ENCODE measurements around the gene ROR1.

ROR1 gene

DNA sequence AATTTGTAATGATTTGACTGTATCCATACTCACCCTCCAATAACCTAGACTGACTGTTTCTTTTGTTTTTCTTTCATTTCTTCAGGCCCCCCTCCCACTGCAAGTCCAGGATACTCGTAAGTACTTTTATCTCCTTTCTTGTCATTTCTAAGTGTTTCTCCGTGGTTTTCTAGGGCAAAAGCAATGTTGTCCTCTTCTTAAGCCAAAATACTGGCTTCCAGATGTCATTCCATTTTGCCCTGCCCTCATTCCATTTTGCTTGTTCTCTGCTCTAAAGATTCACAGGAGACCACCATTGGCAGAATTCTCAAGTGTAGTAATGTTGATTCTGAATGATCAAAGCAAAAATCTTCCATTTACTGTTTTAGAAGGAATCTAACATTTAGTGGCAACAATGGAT is 276.8 kb downstream of the ROR1 start:
- no peak for DNase-seq
- H3K36me3 ChIP-seq (replicated peaks; ENCODE audit: insufficient read depth, low read length): no peaks in the 10 kb centered on the region

DNA sequence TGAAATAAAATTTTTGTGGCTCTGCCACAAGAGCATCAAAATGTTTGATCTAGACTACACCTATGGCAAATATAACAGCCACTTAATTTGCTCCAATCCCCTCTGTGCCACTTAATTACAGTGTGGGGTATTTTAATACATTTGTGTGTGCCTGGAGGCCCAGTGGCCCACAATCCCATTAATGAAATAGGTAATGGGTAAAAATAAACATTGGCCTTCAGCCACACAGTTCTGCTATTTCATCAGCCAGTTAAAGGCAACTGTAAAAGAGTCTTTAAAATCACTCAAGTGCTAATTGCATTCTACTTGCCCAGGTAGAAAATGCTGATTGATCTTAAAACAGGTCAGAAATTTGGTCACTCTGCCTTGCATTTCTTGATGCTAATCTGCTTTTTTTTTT is 278.0 kb downstream of the ROR1 start:
- Histone ChIP-seq H3K9me3 (replicated peaks; ENCODE audit: insufficient read depth, low read length) (no peaks in the 10 kb centered on the region), H2AFZ (ENCODE audit: low read length) (no peak overlapping the region), H3K4me1 (ENCODE audit: low read length) (no peaks in the 10 kb centered on the region), H3K79me2 (ENCODE audit: low read length) (no peaks in the 10 kb centered on the region), H3K4me2 (ENCODE audit: low read depth, low read length) (no peak overlapping the region), H3K9me2 (replicated peaks; ENCODE audit: insufficient read depth, low read length) (no peaks in the 10 kb centered on the region), H4K20me1 (ENCODE audit: insufficient read depth, low read length) (no peaks in the 10 kb centered on the region), H3K9ac (ENCODE audit: low read length) (no peak overlapping the region), H3K27ac (ENCODE audit: low read length) (no peak overlapping the region), H3K27me3 (replicated peaks; ENCODE audit: insufficient read depth, low read length) (no peaks in the 10 kb centered on the region), H3K36me3 (replicated peaks; ENCODE audit: insufficient read depth, low read length) (no peaks in the 10 kb centered on the region), H3K4me3 (ENCODE audit: low read length) (no peak overlapping the region), H3F3A (ENCODE audit: insufficient read depth, low read length) (no peaks in the 10 kb centered on the region)
- DNase-seq: no peak
- TF ChIP-seq, protein P1, sequence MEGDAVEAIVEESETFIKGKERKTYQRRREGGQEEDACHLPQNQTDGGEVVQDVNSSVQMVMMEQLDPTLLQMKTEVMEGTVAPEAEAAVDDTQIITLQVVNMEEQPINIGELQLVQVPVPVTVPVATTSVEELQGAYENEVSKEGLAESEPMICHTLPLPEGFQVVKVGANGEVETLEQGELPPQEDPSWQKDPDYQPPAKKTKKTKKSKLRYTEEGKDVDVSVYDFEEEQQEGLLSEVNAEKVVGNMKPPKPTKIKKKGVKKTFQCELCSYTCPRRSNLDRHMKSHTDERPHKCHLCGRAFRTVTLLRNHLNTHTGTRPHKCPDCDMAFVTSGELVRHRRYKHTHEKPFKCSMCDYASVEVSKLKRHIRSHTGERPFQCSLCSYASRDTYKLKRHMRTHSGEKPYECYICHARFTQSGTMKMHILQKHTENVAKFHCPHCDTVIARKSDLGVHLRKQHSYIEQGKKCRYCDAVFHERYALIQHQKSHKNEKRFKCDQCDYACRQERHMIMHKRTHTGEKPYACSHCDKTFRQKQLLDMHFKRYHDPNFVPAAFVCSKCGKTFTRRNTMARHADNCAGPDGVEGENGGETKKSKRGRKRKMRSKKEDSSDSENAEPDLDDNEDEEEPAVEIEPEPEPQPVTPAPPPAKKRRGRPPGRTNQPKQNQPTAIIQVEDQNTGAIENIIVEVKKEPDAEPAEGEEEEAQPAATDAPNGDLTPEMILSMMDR (IDR thresholded peaks at IDR 0.05; ENCODE audit: low read length): no peak
- no peak for TF ChIP-seq EZH2phosphoT487 (IDR thresholded peaks at IDR 0.05; ENCODE audit: low read length)

More for the DNA sequence above, 276.8 kb downstream of the ROR1 start:
- H4K20me1 ChIP-seq (ENCODE audit: insufficient read depth, low read length): no peaks in the 10 kb centered on the region
- H3K9me3 ChIP-seq (replicated peaks; ENCODE audit: insufficient read depth, low read length): no peaks in the 10 kb centered on the region
- no peak overlapping the region for H3K4me3 ChIP-seq (ENCODE audit: low read length)
- no peak overlapping the region for H3K4me2 ChIP-seq (ENCODE audit: low read depth, low read length)
- H3F3A ChIP-seq (ENCODE audit: insufficient read depth, low read length): no peaks in the 10 kb centered on the region
- no peaks in the 10 kb centered on the region for H3K4me1 ChIP-seq (ENCODE audit: low read length)
- no peaks in the 10 kb centered on the region for H3K79me2 ChIP-seq (ENCODE audit: low read length)
- no peak overlapping the region for H3K27ac ChIP-seq (ENCODE audit: low read length)
- H3K9ac ChIP-seq (ENCODE audit: low read length): no peak overlapping the region
- H2AFZ ChIP-seq (ENCODE audit: low read length): no peak overlapping the region
- TF ChIP-seq, protein P1 (IDR thresholded peaks at IDR 0.05; ENCODE audit: low read length): no peak
- TF ChIP-seq EZH2phosphoT487 (IDR thresholded peaks at IDR 0.05; ENCODE audit: low read length) (no peak), EZH2 (optimal IDR thresholded peaks at IDR 0.05; ENCODE audit: low read depth, low read length) (no peak)
- no peaks in the 10 kb centered on the region for H3K27me3 ChIP-seq (replicated peaks; ENCODE audit: insufficient read depth, low read length)
- H3K9me2 ChIP-seq (replicated peaks; ENCODE audit: insufficient read depth, low read length): no peaks in the 10 kb centered on the region

DNA sequence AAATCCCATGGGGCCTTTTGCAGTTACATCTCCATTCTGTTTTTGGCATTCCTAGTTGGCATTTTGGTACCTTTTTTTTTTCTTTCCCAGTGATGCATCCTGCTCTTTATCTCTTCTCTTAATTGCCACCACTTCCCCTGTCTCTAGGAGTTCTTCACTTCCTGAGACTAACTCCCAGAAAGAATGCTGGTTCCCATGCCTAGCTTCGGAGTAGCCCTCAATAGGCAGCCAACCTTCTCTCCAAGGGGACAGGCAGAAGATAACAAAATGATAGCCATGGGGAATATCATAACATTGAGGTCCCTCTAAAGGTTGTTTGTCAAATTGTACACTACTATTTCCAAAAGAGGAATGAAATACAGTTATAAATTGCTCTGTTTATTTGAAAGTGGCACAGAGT is 279.0 kb downstream of the ROR1 start:
- H2AFZ ChIP-seq (ENCODE audit: low read length): no peak overlapping the region
- TF ChIP-seq, protein P1 (IDR thresholded peaks at IDR 0.05; ENCODE audit: low read length): no peak
- TF ChIP-seq EZH2phosphoT487 (IDR thresholded peaks at IDR 0.05; ENCODE audit: low read length) (no peak), EZH2 (optimal IDR thresholded peaks at IDR 0.05; ENCODE audit: low read depth, low read length) (no peak)
- H3K9me2 ChIP-seq (replicated peaks; ENCODE audit: insufficient read depth, low read length): no peaks in the 10 kb centered on the region
- no peaks in the 10 kb centered on the region for H3K79me2 ChIP-seq (ENCODE audit: low read length)
- DNase-seq: no peak
- H3K36me3 ChIP-seq (replicated peaks; ENCODE audit: insufficient read depth, low read length): no peaks in the 10 kb centered on the region
- no peak overlapping the region for H3K27ac ChIP-seq (ENCODE audit: low read length)
- H3F3A ChIP-seq (ENCODE audit: insufficient read depth, low read length): no peaks in the 10 kb centered on the region
- H3K9me3 ChIP-seq (replicated peaks; ENCODE audit: insufficient read depth, low read length): no peaks in the 10 kb centered on the region
- H3K27me3 ChIP-seq (replicated peaks; ENCODE audit: insufficient read depth, low read length): no peaks in the 10 kb centered on the region
- H3K4me3 ChIP-seq (ENCODE audit: low read length): no peak overlapping the region
- H3K4me2 ChIP-seq (ENCODE audit: low read depth, low read length): no peak overlapping the region
- no peaks in the 10 kb centered on the region for H4K20me1 ChIP-seq (ENCODE audit: insufficient read depth, low read length)
- no peaks in the 10 kb centered on the region for H3K4me1 ChIP-seq (ENCODE audit: low read length)
- no peak overlapping the region for H3K9ac ChIP-seq (ENCODE audit: low read length)
